Tibial artery (tissue), 4 donors: ENCODE results near the gene PRDM16.

ENCODE experiments used
- DNase-seq, 2 donors: peaks; one replicate each; pipeline ENCODE4 v3.0.0-alpha.2; 2019
- H3K27ac ChIP-seq, 2 donors: fragments of 200-600 bp; sonication (generic) in 1 of 2; 1 replicate in 1 of 2; 2 replicates in 1 of 2; pipeline ENCODE4 v1.5.1; 2018 to 2019; ENCODE audit warnings: mild to moderate bottlenecking in 1 of 2
- H3K27me3 ChIP-seq, 2 donors: fragments of 200-600 bp; sonication (generic) in 1 of 2; one replicate each; pipeline versions ENCODE4 v1.5.1 to v1.6.0; 2016 to 2019
- H3K36me3 ChIP-seq, 3 donors: fragments of 200-600 bp; sonication (generic) in 2 of 3; one replicate each; pipeline ENCODE4 v1.5.1; 2016 to 2019; ENCODE audit warnings: mild to moderate bottlenecking in 2 of 3
- H3K4me1 ChIP-seq, 4 donors: fragments of 200-600 bp; sonication (generic) in 2 of 4; 1 replicate in 3 of 4; 2 replicates in 1 of 4; pipeline ENCODE4 v1.5.1; 2016 to 2019
- H3K4me3 ChIP-seq, 2 donors: fragments of 200-600 bp; sonication (generic) in 1 of 2; 1 replicate in 1 of 2; 2 replicates in 1 of 2; pipeline ENCODE4 v1.5.1; 2018 to 2019; ENCODE audit warnings: mild to moderate bottlenecking in 2 of 2
- H3K9me3 ChIP-seq, 3 donors: fragments of 200-600 bp; sonication (generic) in 1 of 3; one replicate each; pipeline ENCODE4 v1.5.1; 2016 to 2019
- CTCF ChIP-seq, 2 experiments: fragments of 200-600 bp in 1 of 2; fragments of 450-650 bp in 1 of 2; IDR thresholded peaks; one replicate each; pipeline ENCODE4 v1.5.1; 2017 to 2019; ENCODE audit warnings: antibody characterized with exemption in 2 of 2, mild to moderate bottlenecking in 1 of 2, moderate library complexity in 1 of 2
- intact Hi-C: fragments of 100-400 bp; cut with DNase I; formaldehyde crosslinking; loops from one replicate; pipeline ENCODE4 v1.15.0; 2023; ENCODE audit warnings: low total_unique reads

Gene PRDM16

GRCh38 chr1:3249231-3249630 lies 180.2 kb downstream of the PRDM16 start:
- TF ChIP-seq CTCF (IDR thresholded peaks at IDR 0.05), result no peak

GRCh38 chr1:3249631-3250501 lies 180.9 kb downstream of the PRDM16 start:
- H3K4me3 ChIP-seq, result no peak overlapping the region
- intact Hi-C loops, result loop anchor here (10.0 kb wide), 1 partner anchor 775 kb away; the partner anchor contains the start of gene PLCH2
- H3K27ac ChIP-seq, result no peak overlapping the region
- no peaks in the 10 kb centered on the region for H3K27me3 ChIP-seq
- no peak for TF ChIP-seq CTCF (IDR thresholded peaks at IDR 0.05)
- H3K36me3 ChIP-seq, result peaks cover 0 to 7% (median 4%) of the 10 kb centered on the region in 3 donors
- DNase-seq, result no peak
- H3K4me1 ChIP-seq, result peaks cover 0 to 33% (median 12%) of the 10 kb centered on the region in 4 donors
- no peaks in the 10 kb centered on the region for H3K9me3 ChIP-seq

More at GRCh38 chr1:3249231-3249630, 180.2 kb downstream of the PRDM16 start:
- DNase-seq, result no peak
- Histone ChIP-seq H3K4me3 (no peak overlapping the region), H3K27ac (no peak overlapping the region), H3K9me3 (no peaks in the 10 kb centered on the region), H3K36me3 (peaks cover 0 to 13% (median 10%) of the 10 kb centered on the region in 3 donors), H3K27me3 (no peaks in the 10 kb centered on the region), H3K4me1 (peaks cover 0 to 33% (median 12%) of the 10 kb centered on the region in 4 donors)
- intact Hi-C loops, result loop anchor here (10.0 kb wide), 1 partner anchor 774 kb away; the partner anchor contains the start of gene PLCH2

GRCh38 chr1:3250624-3251023 lies 181.6 kb downstream of the PRDM16 start:
- no peak for DNase-seq
- Histone ChIP-seq H3K36me3 (no peaks in the 10 kb centered on the region), H3K27me3 (no peaks in the 10 kb centered on the region), H3K27ac (no peak overlapping the region), H3K4me3 (no peak overlapping the region), H3K4me1 (peaks cover 0 to 33% (median 12%) of the 10 kb centered on the region in 4 donors), H3K9me3 (no peaks in the 10 kb centered on the region)
- TF ChIP-seq CTCF (IDR thresholded peaks at IDR 0.05), result no peak
- intact Hi-C loops, result no loop called here

GRCh38 chr1:3251099-3251806 lies 182.2 kb downstream of the PRDM16 start:
- Histone ChIP-seq H3K4me1 (peaks cover 0 to 28% (median 12%) of the 10 kb centered on the region in 4 donors), H3K36me3 (no peaks in the 10 kb centered on the region), H3K4me3 (no peak overlapping the region), H3K9me3 (no peaks in the 10 kb centered on the region), H3K27me3 (no peaks in the 10 kb centered on the region), H3K27ac (no peak overlapping the region)
- TF ChIP-seq CTCF (IDR thresholded peaks at IDR 0.05), result no peak
- no peak for DNase-seq
- intact Hi-C loops, result no loop called here

GRCh38 chr1:3251807-3252428 lies 182.9 kb downstream of the PRDM16 start:
- DNase-seq, result no peak
- no peak overlapping the region for H3K27ac ChIP-seq
- intact Hi-C loops, result no loop called here
- no peaks in the 10 kb centered on the region for H3K36me3 ChIP-seq
- H3K27me3 ChIP-seq, result no peaks in the 10 kb centered on the region
- H3K4me3 ChIP-seq, result no peak overlapping the region
- H3K9me3 ChIP-seq, result no peaks in the 10 kb centered on the region
- TF ChIP-seq CTCF (IDR thresholded peaks at IDR 0.05), result no peak
- peaks cover 0 to 23% (median 11%) of the 10 kb centered on the region in 4 donors for H3K4me1 ChIP-seq
